ENCODE measurements around the gene ZPBP2. TPM values are rescaled to one million over a fixed set of nuclear protein-coding genes. Genes with fewer than 3 reads are reported as not detected.

Gene ZPBP2, protein sequence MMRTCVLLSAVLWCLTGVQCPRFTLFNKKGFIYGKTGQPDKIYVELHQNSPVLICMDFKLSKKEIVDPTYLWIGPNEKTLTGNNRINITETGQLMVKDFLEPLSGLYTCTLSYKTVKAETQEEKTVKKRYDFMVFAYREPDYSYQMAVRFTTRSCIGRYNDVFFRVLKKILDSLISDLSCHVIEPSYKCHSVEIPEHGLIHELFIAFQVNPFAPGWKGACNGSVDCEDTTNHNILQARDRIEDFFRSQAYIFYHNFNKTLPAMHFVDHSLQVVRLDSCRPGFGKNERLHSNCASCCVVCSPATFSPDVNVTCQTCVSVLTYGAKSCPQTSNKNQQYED
- not detected in 2 replicates for total RNA-seq

DNA sequence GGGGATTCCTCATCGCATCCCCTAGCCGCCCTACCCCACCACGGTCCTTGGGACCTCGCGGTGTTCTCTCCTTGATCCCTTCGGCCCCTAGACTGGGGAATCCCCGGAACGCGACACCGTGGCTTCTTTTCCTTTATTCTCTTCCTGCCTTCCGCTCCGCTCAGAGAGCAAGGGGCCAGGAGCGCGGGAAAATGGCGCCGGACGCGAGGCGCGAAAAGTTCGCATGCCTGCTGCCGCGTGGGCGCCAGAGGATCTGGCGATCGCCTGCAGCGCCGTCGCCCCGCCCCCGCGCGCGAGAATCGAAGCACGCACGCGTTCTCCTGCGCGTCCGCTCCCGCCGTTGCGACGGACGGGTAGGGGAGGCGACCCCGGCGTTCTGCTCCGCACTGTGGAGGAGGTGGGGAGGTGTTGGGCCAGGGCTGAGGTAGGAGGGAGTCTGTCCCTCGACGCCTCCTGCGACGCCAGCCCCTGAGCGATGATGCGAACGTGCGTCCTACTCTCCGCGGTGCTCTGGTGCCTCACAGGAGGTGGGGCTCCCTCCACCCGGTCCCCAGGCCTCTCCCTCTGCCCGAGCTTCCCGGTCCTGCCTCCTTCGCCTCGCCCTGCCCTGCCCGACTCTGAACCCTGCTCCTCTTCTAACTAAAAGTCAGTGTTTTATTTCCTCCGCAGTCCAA, at the start of gene ZPBP2:
ZPBP2 (plus strand) TSS at position 323 of the 674 bp plus-strand sequence; CDS start at position 476, 153 bp downstream.

DNA sequence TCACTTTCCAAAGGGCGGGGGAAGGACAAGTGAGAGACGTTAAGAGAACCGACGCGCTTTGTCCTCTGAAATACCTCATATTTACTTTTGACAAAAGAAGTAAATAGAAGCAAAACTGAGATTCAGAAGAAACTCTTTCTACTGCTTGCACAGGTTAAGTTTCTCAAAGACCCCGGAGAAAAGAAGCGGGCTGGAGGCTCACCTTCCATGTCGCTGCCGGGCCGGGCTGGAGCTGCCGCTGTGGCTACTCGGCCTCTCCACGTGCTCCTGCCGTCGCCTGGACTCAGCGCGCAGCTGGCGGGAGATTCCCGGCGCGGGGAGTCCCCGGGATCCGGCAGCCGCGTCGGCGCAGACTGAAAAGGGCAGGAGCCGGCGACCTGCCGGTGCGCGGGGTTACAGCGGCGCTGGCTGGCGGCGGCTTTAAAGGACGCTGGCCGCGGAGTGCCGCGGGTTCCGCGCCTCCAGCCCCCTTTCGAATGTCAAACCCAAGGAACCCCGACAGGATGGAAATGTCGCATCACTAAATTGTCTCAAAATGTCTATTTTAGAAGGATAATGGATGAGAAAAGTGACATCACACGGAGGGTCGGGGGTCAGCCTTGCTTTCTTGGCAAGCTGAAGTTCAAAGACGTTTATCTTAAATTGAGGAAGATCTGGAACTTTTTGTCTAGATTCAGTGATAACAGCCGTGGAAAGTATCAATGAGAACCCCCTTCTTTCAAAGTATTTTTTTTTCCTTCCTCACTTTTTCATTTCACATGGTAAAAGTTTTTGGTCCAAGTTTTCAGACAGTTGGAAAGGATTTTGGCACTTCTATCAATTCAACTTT, 3.9 kb upstream of the ZPBP2 start, which contains the start of gene IKZF3:
IKZF3 (minus strand) TSS at position 395 of the 829 bp plus-strand sequence; CDS start at position 209, 186 bp downstream.

Other genes with a start within 250 kb of the ZPBP2 start
- not detected in 2 replicates for gene PPP1R1B, start 241.2 kb upstream of the ZPBP2 start, total RNA-seq
- gene STARD3, start 231.1 kb upstream of the ZPBP2 start, total RNA-seq: 25.6 and 34.7 TPM in 2 replicates
- gene TCAP, start 202.9 kb upstream of the ZPBP2 start, total RNA-seq: 0.15 TPM in 1 of 2 replicates, not detected in the other
- gene PNMT, start 199.7 kb upstream of the ZPBP2 start, total RNA-seq: 0.20 TPM in 1 of 2 replicates, not detected in the other
- 3.0 and 3.1 TPM in 2 replicates for gene PGAP3, start 180.1 kb upstream of the ZPBP2 start, total RNA-seq
- gene ERBB2, start 168.1 kb upstream of the ZPBP2 start, total RNA-seq: 12.5 and 13.5 TPM in 2 replicates
- gene MIEN1, start 137.7 kb upstream of the ZPBP2 start, total RNA-seq: 77.2 and 85.3 TPM in 2 replicates
- 0.27 and 0.30 TPM in 2 replicates for gene GRB7, start 130.3 kb upstream of the ZPBP2 start, total RNA-seq
- not detected in 2 replicates for gene IKZF3, start 3.9 kb upstream of the ZPBP2 start, total RNA-seq
- 0.53 and 1.8 TPM in 2 replicates for gene GSDMB, start 50.4 kb downstream of the ZPBP2 start, total RNA-seq
- gene ORMDL3, start 59.4 kb downstream of the ZPBP2 start, total RNA-seq: 15.5 and 19.0 TPM in 2 replicates
- gene LRRC3C, start 59.5 kb downstream of the ZPBP2 start, total RNA-seq: not detected in 2 replicates
- not detected in 2 replicates for gene GSDMA, start 94.8 kb downstream of the ZPBP2 start, total RNA-seq
- gene PSMD3, start 112.6 kb downstream of the ZPBP2 start, total RNA-seq: 144 and 176 TPM in 2 replicates
- 8.3 and 11.3 TPM in 2 replicates for gene CSF3, start 147.2 kb downstream of the ZPBP2 start, total RNA-seq
- 95.3 and 99.0 TPM in 2 replicates for gene MED24, start 186.2 kb downstream of the ZPBP2 start, total RNA-seq
- gene THRA, start 194.8 kb downstream of the ZPBP2 start, total RNA-seq: 11.7 and 16.3 TPM in 2 replicates
- gene NR1D1, start 232.4 kb downstream of the ZPBP2 start, total RNA-seq: 0.87 and 1.7 TPM in 2 replicates

Data from mammary microvascular endothelial cell (primary cell).